Neural progenitor cell (in vitro differentiated cells): Measurements from ENCODE around the gene LEKR1. TPM values are rescaled to one million over a fixed set of nuclear protein-coding genes. Genes with fewer than 3 reads are reported as not detected.
A peak's percentile ranks its signal among the peaks of the same experiment; 100 is the strongest.

Experiments
- DNase-seq: peaks from one replicate; pipeline ENCODE4 v3.0.0-alpha.2; 2016; ENCODE audit warnings: low spot score
- H2AFZ ChIP-seq: fragments of 200-600 bp; sonication (generic); replicated peaks from 2 replicates; pipeline ENCODE4 v1.6.1; 2016; ENCODE audit warnings: antibody characterized with exemption
- H3F3A ChIP-seq: fragments of 200-600 bp; sonication (generic); 2 replicates; pipeline ENCODE4 v1.6.1; 2016; ENCODE audit warnings: antibody characterized with exemption, low read depth
- H3K27ac ChIP-seq: fragments of 200-600 bp; sonication (generic); 2 replicates; pipeline ENCODE4 v1.5.1; 2016; ENCODE audit warnings: mild to moderate bottlenecking
- H3K27me3 ChIP-seq: fragments of 200-600 bp; sonication (generic); 2 replicates; pipeline ENCODE4 v1.6.1; 2016; ENCODE audit warnings: mild to moderate bottlenecking, moderate library complexity
- H3K36me3 ChIP-seq: fragments of 200-600 bp; sonication (generic); 2 replicates; pipeline ENCODE4 v1.5.1; 2016
- H3K4me1 ChIP-seq: fragments of 200-600 bp; sonication (generic); 2 replicates; pipeline ENCODE4 v1.6.1; 2016; ENCODE audit warnings: mixed run types
- H3K4me2 ChIP-seq: fragments of 200-600 bp; sonication (generic); 2 replicates; pipeline ENCODE4 v1.6.1; 2016
- H3K4me3 ChIP-seq: fragments of 200-600 bp; sonication (generic); 2 replicates; pipeline ENCODE4 v1.5.1; 2016
- H3K79me2 ChIP-seq: fragments of 200-600 bp; sonication (generic); 2 replicates; pipeline ENCODE4 v1.6.1; 2016; ENCODE audit warnings: low read depth
- H3K9ac ChIP-seq: fragments of 200-600 bp; sonication (generic); 2 replicates; pipeline ENCODE4 v1.6.1; 2016
- H3K9me3 ChIP-seq: fragments of 200-600 bp; sonication (generic); 2 replicates; pipeline ENCODE4 v1.5.1; 2016; ENCODE audit warnings: low read depth
- H4K20me1 ChIP-seq: fragments of 200-600 bp; sonication (generic); 2 replicates; pipeline ENCODE4 v1.6.1; 2016; ENCODE audit warnings: low read depth
- H3K27ac Mint-ChIP-seq: 3 replicates; pipeline ENCODE4 v1.8.0; 2021; ENCODE audit warnings: mixed read lengths
- H3K27me3 Mint-ChIP-seq: 2 replicates; pipeline ENCODE4 v1.8.0; 2022; ENCODE audit warnings: low read depth, mild to moderate bottlenecking, inconsistent platforms, moderate library complexity, mixed read lengths; ENCODE audit not compliant: insufficient read depth
- H3K36me3 Mint-ChIP-seq: 3 replicates; pipeline ENCODE4 v1.8.0; 2021; ENCODE audit warnings: mixed read lengths
- H3K4me1 Mint-ChIP-seq: 3 replicates; pipeline ENCODE4 v1.8.0; 2021; ENCODE audit warnings: mixed read lengths
- H3K4me3 Mint-ChIP-seq: 3 replicates; pipeline ENCODE4 v1.8.0; 2021; ENCODE audit warnings: mild to moderate bottlenecking, moderate library complexity, mixed read lengths
- H3K9me3 Mint-ChIP-seq: 3 replicates; pipeline ENCODE4 v1.8.0; 2020; ENCODE audit warnings: mixed read lengths
- CTCF ChIP-seq: fragments of 200-600 bp; sonication (generic); IDR thresholded peaks from 2 replicates; pipeline ENCODE4 v1.5.1; 2017; ENCODE audit warnings: antibody characterized with exemption, mild to moderate bottlenecking
- EZH2 ChIP-seq: fragments of 200-600 bp; sonication (generic); IDR thresholded peaks from 2 replicates; pipeline ENCODE4 v1.6.1; 2017; ENCODE audit warnings: antibody characterized with exemption, mild to moderate bottlenecking, moderate library complexity
- EZH2phosphoT487 ChIP-seq: fragments of 200-600 bp; sonication (generic); IDR thresholded peaks from 2 replicates; pipeline ENCODE4 v1.6.1; 2017; ENCODE audit warnings: antibody characterized with exemption
- total RNA-seq: library from RNA; depleted of rRNA; stranded (reverse); fragments of >200 nt; gene quantifications from 2 replicates; pipeline ENCODE4 v1.2.3, GENCODE V29; 2015; ENCODE audit warnings: low replicate concordance

The LEKR1 gene
- total RNA-seq, 1 donor from 2014 or later, result 1.9 TPM

DNA sequence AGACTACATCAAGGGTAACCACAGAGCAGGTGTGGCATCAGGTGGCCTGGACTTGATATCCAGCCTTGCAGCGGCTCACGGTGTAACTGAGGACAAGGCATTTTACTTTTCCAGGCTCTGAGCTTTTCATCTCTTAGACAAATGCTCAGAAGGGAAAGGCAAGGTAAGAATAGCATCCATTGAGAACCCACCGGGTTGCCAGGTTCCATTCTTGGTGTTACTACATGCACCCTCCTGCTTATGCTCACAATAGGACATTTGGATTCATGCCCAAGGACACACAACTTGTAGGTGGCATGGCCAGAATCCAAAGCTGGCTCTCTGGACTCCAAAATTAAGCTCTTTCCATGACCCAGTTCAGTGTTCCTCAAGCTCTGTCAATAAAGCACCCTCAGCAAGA, 248.3 kb downstream of the LEKR1 start:
- peaks cover 6% of the 10 kb centered on the region for H3K27me3 Mint-ChIP-seq
- Histone ChIP-seq H3K79me2 (no peaks in the 10 kb centered on the region), H3K27me3 (peaks cover 2% of the 10 kb centered on the region), H3K27ac (no peak overlapping the region), H2AFZ (no peak overlapping the region), H3K4me1 (peaks cover 4% of the 10 kb centered on the region), H3F3A (no peaks in the 10 kb centered on the region), H3K4me2 (no peak overlapping the region), H4K20me1 (no peaks in the 10 kb centered on the region), H3K36me3 (no peaks in the 10 kb centered on the region), H3K9me3 (no peaks in the 10 kb centered on the region), H3K4me3 (no peak overlapping the region), H3K9ac (no peak overlapping the region)
- peaks cover 3% of the 10 kb centered on the region for H3K9me3 Mint-ChIP-seq
- H3K27ac Mint-ChIP-seq, result no peak overlapping the region
- DNase-seq, result no peak
- peaks cover 38% of the 10 kb centered on the region for H3K4me1 Mint-ChIP-seq
- peaks cover 2% of the 10 kb centered on the region for H3K36me3 Mint-ChIP-seq
- no peak overlapping the region for H3K4me3 Mint-ChIP-seq
- TF ChIP-seq EZH2, result no peak
- TF ChIP-seq CTCF, result no peak
- TF ChIP-seq EZH2phosphoT487, result no peak

GRCh38 chr3:157074981-157075380, 248.8 kb downstream of the LEKR1 start:
- Mint-ChIP-seq H3K4me3 (no peak overlapping the region), H3K27ac (no peak overlapping the region), H3K36me3 (peaks cover 2% of the 10 kb centered on the region), H3K9me3 (peaks cover 3% of the 10 kb centered on the region), H3K4me1 (peaks cover 43% of the 10 kb centered on the region), H3K27me3 (peaks cover 10% of the 10 kb centered on the region)
- H3F3A ChIP-seq, result no peaks in the 10 kb centered on the region
- TF ChIP-seq CTCF (no peak), EZH2phosphoT487 (no peak), EZH2 (no peak)
- no peaks in the 10 kb centered on the region for H3K27me3 ChIP-seq
- H3K36me3 ChIP-seq, result no peaks in the 10 kb centered on the region
- H3K4me2 ChIP-seq, result no peak overlapping the region
- peaks cover 8% of the 10 kb centered on the region for H3K4me1 ChIP-seq
- H3K79me2 ChIP-seq, result no peaks in the 10 kb centered on the region
- no peak for DNase-seq
- H3K27ac ChIP-seq, result no peak overlapping the region
- no peaks in the 10 kb centered on the region for H3K9me3 ChIP-seq
- H3K9ac ChIP-seq, result no peak overlapping the region
- H4K20me1 ChIP-seq, result no peaks in the 10 kb centered on the region
- H3K4me3 ChIP-seq, result no peak overlapping the region
- H2AFZ ChIP-seq, result no peak overlapping the region

DNA sequence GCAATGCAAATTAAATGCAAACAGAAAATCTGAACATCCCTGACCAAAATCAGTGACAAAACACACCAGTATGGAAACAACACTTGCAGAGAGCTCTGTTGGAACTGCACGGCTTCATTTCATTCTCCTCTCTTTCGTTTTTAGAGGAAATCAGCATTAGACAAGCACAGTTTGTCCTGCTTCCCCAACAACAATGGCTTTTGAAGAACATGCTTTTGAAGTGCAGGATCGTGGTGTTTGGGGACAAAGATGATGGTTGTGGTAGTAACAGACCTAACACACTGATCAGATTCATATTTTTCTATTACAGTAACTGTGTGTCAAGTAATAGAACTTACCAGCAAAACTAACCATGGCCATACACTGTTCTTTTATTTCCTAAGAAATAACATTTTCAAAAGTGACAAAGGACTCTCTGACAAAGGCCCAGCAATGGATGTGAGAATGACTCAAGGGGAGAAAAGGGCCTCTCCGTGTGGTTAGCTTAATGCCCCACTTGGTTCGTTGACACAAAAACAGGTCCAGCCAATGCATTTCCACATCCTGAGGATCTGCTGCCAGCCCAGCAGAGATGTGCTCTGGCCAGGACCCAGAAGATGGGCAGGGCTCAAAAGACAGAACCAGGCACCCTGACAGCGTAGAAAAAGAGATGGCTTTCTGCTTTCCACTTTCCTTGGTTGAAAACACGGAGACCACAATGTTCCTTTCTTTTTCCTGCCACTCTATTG, 249.7 kb downstream of the LEKR1 start:
- no peak overlapping the region for H3K9ac ChIP-seq
- H3K4me3 ChIP-seq, result no peak overlapping the region
- H3K4me3 Mint-ChIP-seq, result no peak overlapping the region
- H3K9me3 ChIP-seq, result no peaks in the 10 kb centered on the region
- peak overlapping the region; percentile 5 for H2AFZ ChIP-seq
- H4K20me1 ChIP-seq, result no peaks in the 10 kb centered on the region
- TF ChIP-seq EZH2phosphoT487 (no peak), EZH2 (no peak), CTCF (no peak)
- DNase-seq, result no peak
- peaks cover 13% of the 10 kb centered on the region for H3K4me1 ChIP-seq
- no peak overlapping the region for H3K27ac ChIP-seq
- peaks cover 10% of the 10 kb centered on the region for H3K27me3 Mint-ChIP-seq
- peaks cover 3% of the 10 kb centered on the region for H3K9me3 Mint-ChIP-seq
- H3K4me1 Mint-ChIP-seq, result peaks cover 51% of the 10 kb centered on the region
- no peaks in the 10 kb centered on the region for H3K79me2 ChIP-seq
- peak overlapping the region; percentile 18 for H3K27ac Mint-ChIP-seq
- H3K36me3 ChIP-seq, result no peaks in the 10 kb centered on the region
- H3K27me3 ChIP-seq, result no peaks in the 10 kb centered on the region
- no peaks in the 10 kb centered on the region for H3F3A ChIP-seq
- H3K36me3 Mint-ChIP-seq, result peaks cover 2% of the 10 kb centered on the region
- no peak overlapping the region for H3K4me2 ChIP-seq
